Activated T-cell treated with anti-CD3 and anti-CD28 coated beads, Interleukin-2, amount 50 U/mL, for 1 hour (primary cell): ENCODE measurements around the gene MYO1F.
"Not testable (repeated sequence)": the region's sequence is repeated elsewhere in the genome, so short reads cannot be mapped to it uniquely, and the experiment has no call there.

Source experiments
- DNase-seq: peaks from one replicate; pipeline ENCODE4 v3.0.0-alpha.2; 2020

The MYO1F gene

GRCh38 chr19:8514505-8515009 lies 62.7 kb downstream of the MYO1F start:
- not testable (repeated sequence) for DNase-seq

DNA sequence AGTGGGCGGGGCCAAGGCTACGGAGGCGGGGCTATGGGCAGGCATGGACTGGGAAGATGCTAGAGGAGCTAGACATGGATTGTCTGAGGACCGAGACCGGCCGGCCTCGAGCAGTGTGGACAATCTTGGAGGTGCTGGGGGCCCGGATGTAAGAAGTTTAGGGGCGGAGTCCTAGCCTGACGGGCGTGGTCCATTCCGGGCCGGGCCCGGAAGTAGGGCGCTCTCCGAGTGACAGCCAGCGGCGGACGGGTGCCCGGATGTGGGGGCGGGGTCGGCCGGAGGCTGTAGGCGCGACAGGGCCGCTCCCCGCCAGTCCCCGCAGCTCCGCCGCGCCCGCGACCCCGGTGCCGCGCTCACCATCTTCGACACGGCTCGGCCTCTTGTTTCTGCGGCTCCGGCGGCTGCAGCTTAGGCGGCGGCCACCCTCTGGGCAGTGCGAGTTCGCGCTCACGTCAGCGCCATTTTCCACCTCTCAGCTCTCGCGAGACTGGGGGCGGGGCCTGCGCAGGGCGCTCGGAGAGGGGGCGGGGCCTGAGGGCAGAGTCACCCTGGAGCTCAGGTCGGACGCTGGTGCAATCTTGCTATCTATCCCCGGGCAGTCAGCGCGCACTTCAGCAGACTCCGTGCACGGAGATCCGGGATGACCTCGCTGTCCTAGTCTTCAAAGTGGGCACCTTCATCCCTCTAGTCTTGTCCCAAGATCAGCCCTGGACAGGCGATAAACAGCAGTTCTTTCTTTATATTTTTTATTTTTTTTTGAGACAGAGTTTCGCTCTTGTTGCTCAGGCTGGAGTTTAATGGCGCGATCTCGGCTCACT lies 63.3 kb downstream of the MYO1F start, which contains the start of gene ZNF414:
Gene ZNF414, minus strand, starts transcription at position 481 of the 818 bp plus-strand sequence. Its CDS starts 121 bp downstream, at position 360.
- DNase-seq: peak; percentile 99

- DNase-seq: no peak
Measured at GRCh38 chr19:8513036-8513686, 64.1 kb downstream of the MYO1F start.

- DNase-seq: no peak
Measured at GRCh38 chr19:8512115-8512967, 64.9 kb downstream of the MYO1F start.

GRCh38 chr19:8511573-8512101 lies 65.6 kb downstream of the MYO1F start:
- no peak for DNase-seq

DNA sequence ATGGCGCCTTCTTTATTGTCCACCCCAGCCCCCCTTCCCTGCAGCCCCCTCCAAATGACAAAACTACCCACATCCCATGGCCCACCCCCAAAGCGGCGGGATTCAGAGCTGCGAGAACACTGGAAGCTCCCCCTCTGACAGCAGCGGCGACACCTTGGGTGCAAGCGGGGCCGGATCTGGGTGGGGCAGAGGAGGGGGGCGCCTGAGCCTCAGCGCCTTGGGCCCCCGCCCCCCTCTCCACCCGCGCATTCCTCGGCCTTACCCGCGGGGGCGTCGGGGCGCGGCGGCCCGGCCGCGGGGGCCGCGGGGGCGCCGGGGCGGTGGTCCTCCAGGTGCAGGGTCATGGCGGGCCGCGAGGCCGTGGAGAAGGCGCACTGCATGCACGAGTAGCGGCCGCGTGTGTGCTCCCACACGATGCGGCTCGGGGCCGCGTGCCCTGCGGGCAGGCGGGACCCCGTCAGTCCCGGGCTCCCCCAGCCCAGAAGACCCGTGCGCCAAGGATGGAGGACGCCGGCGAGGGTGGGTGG lies 66.6 kb downstream of the MYO1F start:
- DNase-seq: no peak

DNA sequence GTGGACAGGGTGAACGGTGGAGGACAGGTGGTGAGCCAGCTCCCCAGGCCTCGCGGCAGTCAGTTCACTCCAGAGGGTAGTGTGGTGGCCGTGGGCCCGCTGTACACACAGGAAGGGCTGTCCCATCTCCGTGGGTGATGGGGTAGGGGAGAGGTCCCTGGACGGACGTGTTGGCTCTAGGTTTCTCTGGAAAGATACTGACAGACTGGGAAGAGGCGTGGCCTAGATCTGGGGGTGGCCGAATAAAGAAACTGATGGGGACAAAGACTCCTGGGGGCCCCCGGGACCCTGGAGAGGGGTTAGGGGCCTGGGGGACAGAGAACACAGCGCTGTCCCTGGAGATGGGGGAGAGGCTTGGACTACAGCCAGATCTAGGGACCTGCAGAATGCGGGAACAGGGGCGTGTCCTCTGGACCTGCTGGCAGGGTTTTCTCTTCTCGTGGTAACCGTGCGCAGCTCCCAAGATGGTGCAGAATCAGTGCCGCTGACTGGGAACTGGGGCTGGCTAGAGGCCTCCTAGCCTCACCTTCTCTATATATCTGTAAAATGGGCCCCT lies 70.8 kb downstream of the MYO1F start:
- no peak for DNase-seq

- peak; percentile 82 for DNase-seq
Measured at GRCh38 chr19:8505680-8506401, 71.4 kb downstream of the MYO1F start.

DNA sequence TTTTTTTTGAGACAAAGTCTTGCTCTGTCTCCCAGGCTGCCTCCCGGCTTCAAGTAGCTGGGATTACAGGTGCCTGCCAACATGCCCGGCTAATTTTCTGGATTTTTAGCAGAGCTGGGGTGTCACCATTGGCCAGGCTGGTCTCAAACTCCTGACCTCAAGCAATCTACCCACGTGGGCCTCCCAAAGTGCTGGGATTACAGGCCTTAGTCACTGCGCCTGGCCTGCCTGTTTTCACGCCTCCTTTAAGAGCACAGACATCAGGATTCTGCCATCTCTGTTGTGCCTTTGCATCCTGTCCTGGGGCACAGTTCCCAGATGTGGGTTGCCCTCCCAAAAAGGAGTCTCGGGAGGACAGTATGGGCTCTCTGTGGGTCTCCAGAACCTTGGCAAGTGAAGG lies 72.3 kb downstream of the MYO1F start:
- no peak for DNase-seq

GRCh38 chr19:8504171-8504570 lies 73.1 kb downstream of the MYO1F start:
- DNase-seq: no peak

DNA sequence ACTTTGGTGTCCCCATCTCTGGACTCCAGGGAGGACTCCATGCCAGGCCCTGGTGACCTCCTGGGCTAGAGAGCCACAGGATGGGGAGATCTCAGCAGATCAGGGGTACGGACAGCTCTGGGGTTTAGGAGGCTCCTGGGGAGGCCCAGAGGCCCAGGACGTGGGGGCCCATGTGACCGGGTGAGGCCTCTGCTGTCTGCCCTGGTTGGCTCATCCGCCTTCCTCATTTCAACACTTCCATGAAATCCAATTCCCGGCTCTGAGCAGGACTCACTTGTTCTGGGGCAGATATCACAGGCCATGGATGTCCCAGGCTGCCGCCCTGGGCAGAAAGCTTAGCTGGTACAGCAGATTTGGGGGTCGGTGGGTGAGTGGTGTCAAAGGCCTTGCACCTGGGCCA lies 73.7 kb downstream of the MYO1F start:
- no peak for DNase-seq

- no peak for DNase-seq
Measured at GRCh38 chr19:8501981-8502380, 75.3 kb downstream of the MYO1F start.

DNA sequence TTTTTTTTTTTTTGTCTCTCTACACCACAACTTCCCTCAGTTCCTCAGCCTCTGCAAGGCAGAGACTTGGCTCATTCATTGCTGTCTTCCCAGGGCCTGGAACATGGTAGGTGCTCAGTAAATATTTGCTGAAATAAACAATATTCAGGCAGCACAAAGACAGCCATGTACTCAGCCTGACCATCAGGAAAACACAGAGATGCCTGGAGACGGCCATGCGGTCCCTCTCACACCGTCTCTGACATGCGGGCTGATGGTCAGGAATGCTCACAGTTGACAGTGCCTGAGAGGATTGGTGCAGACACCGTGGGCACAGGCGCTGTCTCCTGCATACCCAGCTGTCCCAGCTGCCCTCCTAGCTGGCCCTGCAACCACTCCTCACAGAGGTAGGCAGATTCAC lies 75.7 kb downstream of the MYO1F start:
- DNase-seq: no peak

- DNase-seq: no peak
Measured at GRCh38 chr19:8500158-8500557, 77.1 kb downstream of the MYO1F start.

GRCh38 chr19:8499048-8499833 lies 78.0 kb downstream of the MYO1F start:
- no peak for DNase-seq

DNA sequence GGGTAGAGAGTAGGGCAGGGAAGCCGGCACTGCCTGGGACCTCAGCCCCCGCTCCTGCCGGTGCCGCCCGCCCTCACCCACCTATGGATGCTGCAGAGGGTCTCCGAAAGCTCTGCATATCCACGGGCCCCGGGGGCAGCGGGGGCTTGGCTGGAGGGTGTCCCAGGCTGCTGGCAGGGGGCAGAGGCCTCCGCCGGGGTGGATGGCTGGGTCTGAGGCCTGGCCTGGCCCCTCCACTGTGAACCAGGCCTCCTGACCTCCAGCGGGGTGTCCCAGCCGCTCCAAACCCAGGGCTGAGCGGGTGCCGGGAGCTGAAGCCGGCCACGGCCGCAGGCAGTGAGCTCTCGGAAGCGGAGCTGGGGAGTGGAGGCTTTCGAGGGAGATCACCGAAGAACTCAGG lies 78.9 kb downstream of the MYO1F start:
- no peak for DNase-seq

DNA sequence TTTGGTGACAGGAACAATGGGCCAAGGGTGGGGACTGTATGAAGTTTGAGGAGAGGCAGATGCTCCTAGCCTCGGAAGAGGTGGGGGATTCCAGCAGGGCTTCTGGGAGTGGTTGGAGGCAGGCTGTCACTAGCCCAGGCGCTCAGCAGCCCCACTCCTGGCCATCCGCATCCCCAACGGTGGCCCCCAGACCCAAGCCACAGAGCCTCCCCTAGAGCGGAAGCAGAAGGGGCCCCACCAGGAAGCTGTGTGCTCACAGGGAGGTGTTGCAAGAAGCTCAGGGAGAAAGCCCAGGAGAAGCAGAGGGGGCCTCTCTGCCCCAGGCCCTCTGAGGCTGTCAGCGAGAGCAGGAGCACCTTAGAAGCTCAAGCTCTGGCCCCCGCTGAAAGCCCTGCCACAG lies 83.1 kb downstream of the MYO1F start:
- no peak for DNase-seq

DNA sequence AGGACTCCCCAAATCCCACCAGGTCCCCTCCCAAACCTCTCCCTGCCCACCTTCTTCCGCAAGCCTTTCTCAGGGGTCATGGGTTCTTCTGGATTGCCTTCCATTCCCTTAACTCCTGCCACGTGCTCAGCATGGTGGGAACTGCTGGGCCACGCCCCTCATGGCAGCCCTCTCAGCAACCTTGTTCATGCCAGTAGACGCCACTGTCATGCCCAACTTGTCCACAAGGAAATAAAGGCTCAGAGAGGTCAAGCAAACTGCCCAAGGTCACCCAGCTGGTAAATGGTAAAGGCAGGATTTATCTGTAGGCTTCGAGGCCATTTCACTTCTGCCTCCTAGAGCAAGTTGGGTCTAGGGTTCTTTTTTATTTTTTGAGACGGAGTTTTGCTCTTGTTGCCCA lies 85.7 kb downstream of the MYO1F start:
- no peak for DNase-seq

GRCh38 chr19:8490873-8491272 lies 86.4 kb downstream of the MYO1F start:
- no peak for DNase-seq

- no peak for DNase-seq
Measured at GRCh38 chr19:8490395-8490760, 86.9 kb downstream of the MYO1F start.
